Neural crest cell (in vitro differentiated cells): ENCODE measurements around the gene SEPSECS. TPM values are rescaled to one million over a fixed set of nuclear protein-coding genes. Genes with fewer than 3 reads are reported as not detected.

Source experiments
- DNase-seq: peaks from one replicate; pipeline ENCODE4 v3.0.0; 2021; ENCODE audit warnings: low read depth, mixed read lengths, low spot score
- H3K27ac Mint-ChIP-seq: one replicate; pipeline ENCODE4 v1.8.0; 2021; ENCODE audit warnings: mild to moderate bottlenecking, mixed read lengths; ENCODE audit not compliant: unreplicated experiment
- H3K27me3 Mint-ChIP-seq: 2 replicates; pipeline ENCODE4 v1.8.0; 2021; ENCODE audit warnings: low read depth, mild to moderate bottlenecking, mixed read lengths
- H3K36me3 Mint-ChIP-seq: 2 replicates; pipeline ENCODE4 v1.8.0; 2021; ENCODE audit warnings: low read depth, mild to moderate bottlenecking, mixed read lengths
- H3K4me1 Mint-ChIP-seq: 2 replicates; pipeline ENCODE4 v1.8.0; 2021; ENCODE audit warnings: mixed read lengths
- H3K4me3 Mint-ChIP-seq: one replicate; pipeline ENCODE4 v1.8.0; 2021; ENCODE audit warnings: mild to moderate bottlenecking, mixed read lengths
- H3K9me3 Mint-ChIP-seq: 2 replicates; pipeline ENCODE4 v1.8.0; 2021; ENCODE audit warnings: mixed read lengths
- total RNA-seq: library from RNA; stranded (reverse); gene quantifications from 2 replicates; pipeline ENCODE4 v1.2.1, GENCODE V29; 2021
- TF ChIP-seq, protein P1 (sequence below): fragments of 200-600 bp; sonication (generic); conservative IDR thresholded peaks from 2 replicates; pipeline ENCODE4 v1.5.0; 2021; ENCODE audit warnings: antibody characterized with exemption, mild to moderate bottlenecking

The SEPSECS gene
- total RNA-seq, 1 donor from 2014 or later = 9.3 TPM

DNA sequence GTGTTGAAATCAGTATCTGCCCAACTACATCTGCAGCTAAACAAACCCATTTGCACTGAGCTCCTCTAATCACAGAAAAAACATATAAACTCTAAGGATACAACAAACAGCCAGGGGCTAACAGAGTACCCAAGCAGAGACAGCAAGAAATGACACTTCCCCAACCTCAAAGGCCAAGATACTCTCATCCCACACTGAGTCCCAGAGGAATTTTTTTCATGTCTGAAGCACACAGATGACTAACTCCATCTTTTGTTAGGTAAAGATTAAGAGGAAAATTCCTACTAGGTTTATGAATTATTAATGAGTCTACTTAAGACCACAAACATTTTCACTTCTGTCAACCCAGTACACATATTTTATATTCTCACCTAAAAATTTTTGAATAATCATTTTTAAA is 31.6 kb downstream of the SEPSECS start:
- Mint-ChIP-seq H3K27ac (peak overlapping the region; percentile 81), H3K4me1 (peaks cover 42% of the 10 kb centered on the region), H3K36me3 (no peaks in the 10 kb centered on the region), H3K4me3 (no peak overlapping the region), H3K27me3 (no peaks in the 10 kb centered on the region), H3K9me3 (no peaks in the 10 kb centered on the region)
- DNase-seq = no peak
- TF ChIP-seq, protein P1, sequence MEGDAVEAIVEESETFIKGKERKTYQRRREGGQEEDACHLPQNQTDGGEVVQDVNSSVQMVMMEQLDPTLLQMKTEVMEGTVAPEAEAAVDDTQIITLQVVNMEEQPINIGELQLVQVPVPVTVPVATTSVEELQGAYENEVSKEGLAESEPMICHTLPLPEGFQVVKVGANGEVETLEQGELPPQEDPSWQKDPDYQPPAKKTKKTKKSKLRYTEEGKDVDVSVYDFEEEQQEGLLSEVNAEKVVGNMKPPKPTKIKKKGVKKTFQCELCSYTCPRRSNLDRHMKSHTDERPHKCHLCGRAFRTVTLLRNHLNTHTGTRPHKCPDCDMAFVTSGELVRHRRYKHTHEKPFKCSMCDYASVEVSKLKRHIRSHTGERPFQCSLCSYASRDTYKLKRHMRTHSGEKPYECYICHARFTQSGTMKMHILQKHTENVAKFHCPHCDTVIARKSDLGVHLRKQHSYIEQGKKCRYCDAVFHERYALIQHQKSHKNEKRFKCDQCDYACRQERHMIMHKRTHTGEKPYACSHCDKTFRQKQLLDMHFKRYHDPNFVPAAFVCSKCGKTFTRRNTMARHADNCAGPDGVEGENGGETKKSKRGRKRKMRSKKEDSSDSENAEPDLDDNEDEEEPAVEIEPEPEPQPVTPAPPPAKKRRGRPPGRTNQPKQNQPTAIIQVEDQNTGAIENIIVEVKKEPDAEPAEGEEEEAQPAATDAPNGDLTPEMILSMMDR = no peak

DNA sequence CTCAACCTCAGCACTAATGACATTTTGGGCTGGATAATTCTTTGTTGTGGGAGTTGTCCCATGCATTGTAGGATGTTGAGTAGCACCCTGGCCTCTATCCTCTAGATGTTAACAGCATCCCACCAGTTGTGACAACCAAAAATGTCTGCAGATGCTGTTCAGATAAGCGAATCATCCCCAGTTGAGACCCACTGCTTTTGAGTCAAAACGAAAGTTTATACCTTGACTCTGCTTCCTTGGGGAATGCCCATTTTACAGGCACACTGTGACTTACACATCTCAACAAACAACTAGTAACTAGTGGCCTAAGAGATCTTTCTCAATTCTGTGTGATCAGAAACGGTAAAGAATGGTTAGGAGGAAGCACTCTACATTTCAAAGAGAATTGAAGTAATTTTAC is 37.0 kb downstream of the SEPSECS start:
- DNase-seq = no peak
- TF ChIP-seq, protein P1 = no peak
- Mint-ChIP-seq H3K4me1 (peaks cover 5% of the 10 kb centered on the region), H3K4me3 (no peak overlapping the region), H3K36me3 (no peaks in the 10 kb centered on the region), H3K9me3 (no peaks in the 10 kb centered on the region), H3K27me3 (no peaks in the 10 kb centered on the region), H3K27ac (no peak overlapping the region)

DNA sequence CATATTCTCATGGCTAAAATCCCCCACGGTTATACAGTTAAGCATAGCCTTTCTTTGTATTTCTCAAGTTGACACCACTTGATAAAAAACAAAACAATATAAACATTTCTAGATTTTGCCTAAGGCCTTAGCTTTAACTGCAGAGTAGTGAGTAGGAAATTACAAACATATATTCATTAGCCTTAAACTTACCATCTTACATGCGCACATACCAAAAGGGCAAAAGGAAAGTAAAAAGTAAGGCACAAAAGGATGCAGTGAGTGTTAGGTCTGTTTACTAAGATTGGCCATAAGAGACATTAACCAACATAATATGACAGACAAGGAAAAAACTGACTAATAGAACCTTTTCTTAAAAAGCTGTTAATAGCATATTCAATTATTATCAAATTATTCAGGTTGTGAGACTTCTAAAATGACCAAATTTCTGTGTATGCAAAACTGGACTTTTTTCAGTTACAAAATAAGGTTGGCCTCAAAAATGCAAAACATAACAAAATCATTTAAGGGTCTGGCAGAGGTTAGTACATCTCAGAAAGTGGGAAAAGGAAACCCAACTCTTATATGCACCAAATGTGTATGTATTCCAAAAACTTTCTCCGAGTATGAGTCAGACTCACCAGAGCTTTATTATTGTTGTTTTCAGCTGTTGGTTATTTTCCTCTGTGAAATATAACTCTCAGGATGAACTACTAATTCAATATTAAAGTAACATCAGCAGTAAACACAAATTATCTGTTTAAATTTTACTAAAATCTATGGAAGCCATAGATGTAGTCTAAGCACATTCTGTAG is 39.9 kb downstream of the SEPSECS start:
- no peak for DNase-seq
- H3K27me3 Mint-ChIP-seq = no peaks in the 10 kb centered on the region
- H3K4me3 Mint-ChIP-seq = no peak overlapping the region
- TF ChIP-seq, protein P1 = no peak
- no peak overlapping the region for H3K27ac Mint-ChIP-seq
- no peaks in the 10 kb centered on the region for H3K9me3 Mint-ChIP-seq
- no peaks in the 10 kb centered on the region for H3K36me3 Mint-ChIP-seq
- no peaks in the 10 kb centered on the region for H3K4me1 Mint-ChIP-seq

DNA sequence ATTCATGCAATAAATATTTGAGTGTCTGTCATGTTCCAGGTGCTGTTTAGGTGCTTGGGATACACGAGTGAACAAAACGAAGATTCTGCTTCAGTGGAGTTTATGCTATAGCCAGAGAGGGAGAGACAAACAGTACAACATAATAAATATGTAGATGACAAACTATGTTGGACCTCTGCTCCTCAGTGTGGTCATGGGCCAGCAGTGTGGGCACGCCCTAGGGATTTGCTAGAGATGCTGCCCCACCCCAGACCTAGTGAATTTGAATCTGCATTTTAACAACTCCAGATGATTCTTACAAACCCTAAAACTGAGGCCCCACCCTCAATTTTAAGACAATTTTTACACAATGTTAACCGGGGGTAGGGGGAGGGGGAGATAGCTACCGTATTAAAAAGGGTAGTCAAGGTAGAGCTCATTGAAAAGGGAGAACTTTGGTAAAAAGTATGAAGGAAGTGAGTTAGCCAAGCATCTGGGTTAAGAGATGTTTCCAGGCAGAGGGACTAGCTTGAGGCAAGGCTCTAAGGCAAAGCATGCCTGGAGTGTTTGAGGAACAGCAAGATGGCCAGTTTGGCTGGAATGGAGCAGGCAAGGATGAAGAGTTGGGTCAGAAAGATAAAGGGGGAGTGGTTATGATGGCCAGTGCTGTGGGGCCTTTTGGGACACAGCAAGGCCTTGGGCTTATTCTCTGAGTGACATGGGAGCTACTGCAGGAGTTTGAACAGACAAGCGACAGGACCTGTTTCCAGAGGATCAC is 42.4 kb downstream of the SEPSECS start:
- Mint-ChIP-seq H3K27ac (no peak overlapping the region), H3K36me3 (no peaks in the 10 kb centered on the region), H3K4me1 (peaks cover 2% of the 10 kb centered on the region), H3K4me3 (no peak overlapping the region), H3K27me3 (no peaks in the 10 kb centered on the region), H3K9me3 (no peaks in the 10 kb centered on the region)
- TF ChIP-seq, protein P1 = no peak
- DNase-seq = no peak

DNA sequence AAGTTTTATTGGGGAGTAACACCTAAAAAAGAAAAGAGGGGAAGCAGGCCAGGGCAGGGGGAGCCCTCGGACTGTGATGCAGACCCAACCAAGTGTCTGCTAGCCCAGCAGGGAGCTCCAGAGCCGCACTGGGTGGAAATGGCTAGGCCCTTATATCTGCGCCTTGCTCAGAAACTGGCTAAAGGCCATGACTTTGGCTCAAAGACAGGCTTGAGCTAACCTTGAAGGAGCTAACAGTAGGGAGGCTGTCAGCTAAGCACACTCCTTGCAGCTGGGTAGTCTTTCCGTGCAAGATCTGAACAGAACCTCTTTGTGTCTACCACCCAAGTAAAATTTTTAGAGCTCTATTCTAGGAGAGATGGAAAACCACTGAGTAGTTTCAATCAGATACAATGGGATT is 43.0 kb downstream of the SEPSECS start:
- Mint-ChIP-seq H3K27me3 (no peaks in the 10 kb centered on the region), H3K4me1 (peaks cover 4% of the 10 kb centered on the region), H3K9me3 (no peaks in the 10 kb centered on the region), H3K27ac (no peak overlapping the region), H3K36me3 (no peaks in the 10 kb centered on the region), H3K4me3 (no peak overlapping the region)
- TF ChIP-seq, protein P1 = no peak
- DNase-seq = no peak
